K562 (cell line): ENCODE measurements around the gene SYNJ2. TPM values are rescaled to one million over a fixed set of nuclear protein-coding genes. Genes with fewer than 3 reads are reported as not detected.

ENCODE experiments used
- BDP1 ChIP-seq: IDR thresholded peaks from 3 replicates; pipeline ENCODE4 v1.6.1; 2011; ENCODE audit not compliant: insufficient read length, insufficient read depth
- DEAF1 ChIP-seq: fragments of 450-650 bp; formaldehyde crosslinking; IDR thresholded peaks from 2 replicates; pipeline ENCODE4 v1.4.0; 2020; ENCODE audit warnings: mild to moderate bottlenecking, moderate library complexity
- FOXA3 ChIP-seq, 2 experiments: fragments of 450-650 bp in 1 of 2; sonication (generic) in 1 of 2; formaldehyde crosslinking; IDR thresholded peaks in 1 of 2; conservative IDR thresholded peaks in 1 of 2; 2 replicates each; pipeline versions ENCODE4 v1.4.0 to v1.8.0; 2020 to 2022; ENCODE audit warnings: mild to moderate bottlenecking in 2 of 2, missing genetic modification reagents in 1 of 2
- FOXM1 ChIP-seq, 2 experiments: fragments of 450-650 bp in 1 of 2; sonication (generic) in 1 of 2; formaldehyde crosslinking in 1 of 2; IDR thresholded peaks; 2 replicates each; pipeline versions ENCODE4 v1.6.1 to v1.9.0; 2017 to 2022; ENCODE audit warnings: low read depth in 2 of 2, mild to moderate bottlenecking in 2 of 2, missing genetic modification reagents in 1 of 2, moderate library complexity in 1 of 2
- FOXP4 ChIP-seq: sonication (generic); formaldehyde crosslinking; IDR thresholded peaks from 2 replicates; pipeline ENCODE4 v1.8.0; 2022; ENCODE audit warnings: mild to moderate bottlenecking, missing genetic modification reagents, borderline replicate concordance
- GABPB1 ChIP-seq: sonication (generic); formaldehyde crosslinking; IDR thresholded peaks from 2 replicates; pipeline ENCODE4 v1.8.0; 2022; ENCODE audit warnings: mild to moderate bottlenecking, missing genetic modification reagents
- GABPB2 ChIP-seq: fragments of 250-450 bp; sonication (Bioruptor Pico); conservative IDR thresholded peaks from 2 replicates; pipeline ENCODE4 v1.5.1; 2021; ENCODE audit warnings: mild to moderate bottlenecking
- IRF9 ChIP-seq: fragments of 450-650 bp; IDR thresholded peaks from 2 replicates; pipeline ENCODE4 v1.6.1; 2016; ENCODE audit warnings: missing biosample characterization, missing genetic modification characterization
- KDM4B ChIP-seq, 2 experiments: fragments of 450-650 bp in 1 of 2; sonication (generic) in 1 of 2; IDR thresholded peaks; 2 replicates each; pipeline ENCODE4 v1.6.1; 2016 to 2017; ENCODE audit warnings: borderline replicate concordance in 2 of 2, antibody characterized with exemption in 1 of 2, low read depth in 1 of 2, mild to moderate bottlenecking in 1 of 2
- MXI1 ChIP-seq: IDR thresholded peaks from 2 replicates; pipeline ENCODE4 v1.6.1; 2011; ENCODE audit warnings: low read depth, mild to moderate bottlenecking, improper control_type of control experiment, low read length
- NCOA1 ChIP-seq: fragments of 450-650 bp; IDR thresholded peaks from 2 replicates; pipeline ENCODE4 v1.6.1; 2016; ENCODE audit warnings: low read depth
- PCBP2 ChIP-seq: fragments of 200-400 bp; formaldehyde crosslinking; IDR thresholded peaks from 2 replicates; pipeline ENCODE4 v1.6.1; 2018; ENCODE audit warnings: low read length, low read depth, mild to moderate bottlenecking, moderate library complexity; ENCODE audit not compliant: poor library complexity, severe bottlenecking
- PHF8 ChIP-seq: fragments of 200-600 bp; sonication (generic); IDR thresholded peaks from 2 replicates; pipeline ENCODE4 v1.6.1; 2012; ENCODE audit warnings: mixed run types, mild to moderate bottlenecking, inconsistent platforms, low read length, moderate library complexity, borderline replicate concordance
- POLR2A ChIP-seq: fragments of 450-650 bp; conservative IDR thresholded peaks from 2 replicates; pipeline ENCODE4 v1.6.1; 2016
- SREBF1 ChIP-seq: fragments of 150-350 bp; IDR thresholded peaks from 2 replicates; pipeline ENCODE4 v1.6.1; 2014; ENCODE audit warnings: antibody characterized with exemption, low read depth, low read length, borderline replicate concordance
- ZBTB2 ChIP-seq: fragments of 450-650 bp; IDR thresholded peaks from 2 replicates; pipeline ENCODE4 v1.6.1; 2016; ENCODE audit warnings: antibody characterized with exemption
- ZNF134 ChIP-seq: fragments of 250-450 bp; sonication (Bioruptor Pico); conservative IDR thresholded peaks from 2 replicates; pipeline ENCODE4 v1.4.0; 2020
- ZNF253 ChIP-seq: fragments of 250-450 bp; sonication (Bioruptor Pico); conservative IDR thresholded peaks from 2 replicates; pipeline ENCODE4 v1.6.1; 2021; ENCODE audit warnings: mild to moderate bottlenecking
- ZNF655 ChIP-seq: fragments of 250-450 bp; sonication (Bioruptor Pico); IDR thresholded peaks from 2 replicates; pipeline ENCODE4 v1.5.0; 2021
- ZNF79 ChIP-seq: fragments of 250-450 bp; sonication (Bioruptor Pico); IDR thresholded peaks from 2 replicates; pipeline ENCODE4 v1.4.0; 2020; ENCODE audit warnings: low read depth, mild to moderate bottlenecking, moderate library complexity
- polyA plus RNA-seq, 8 experiments: library from polyadenylated mRNA; depleted of rRNA in 4 of 8; stranded (reverse) in 5 of 8; unstranded in 3 of 8; fragments of >200 nt; fragmentation: Nextera tagmentation in 2 of 8; fragmentation: Illumina TruSeq in 1 of 8; extraction: Ambion mirVana in 2 of 8; extraction: Trizol in 1 of 8; gene quantifications; 2 replicates each; pipeline versions ENCODE4 v1.2.1 to v1.2.3, GENCODE V29; 2011 to 2014; ENCODE audit warnings: inconsistent platforms in 1 of 8, missing spikeins in 1 of 8
- total RNA-seq, 7 experiments: library from RNA; depleted of rRNA in 6 of 7; stranded (reverse); fragments of >200 nt in 6 of 7; fragmentation: Illumina TruSeq in 2 of 7; extraction: Trizol in 2 of 7; gene quantifications; 2 replicates each; pipeline versions ENCODE4 v1.2.1 to v1.2.3, GENCODE V29; 2011 to 2021; ENCODE audit warnings: low replicate concordance in 1 of 7

Gene SYNJ2
- total and polyA plus RNA-seq, 9 of the 15 experiments (the other 6 are each of a cell fraction or from before 2014, with no cell fraction given), result 3.0 to 27.7 (median 17.8) TPM

- TF ChIP-seq IRF9 (tag) (no peak), GABPB2 (no peak), ZNF134 (peak; percentile 68; the same call in 1 of the 2 replicates), KDM4B (IDR thresholded peaks at IDR 0.05; ENCODE audit: borderline replicate concordance in 2 of 2, low read depth in 1 of 2) (no peak), POLR2A (no peak), BDP1 (no peak), ZNF253 (CRISPR knock-in tag) (no peak), ZBTB2 (no peak; the same call in 1 of the 2 replicates), DEAF1 (no peak), ZNF79 (no peak), FOXA3 (CRISPR knock-in tag; conservative IDR thresholded peaks at IDR 0.05 in 1 of 2, IDR thresholded peaks at IDR 0.05 in 1 of 2) (no peak), FOXP4 (CRISPR knock-in tag) (no peak), PCBP2 (no peak), ZNF655 (CRISPR knock-in tag) (no peak), NCOA1 (no peak), SREBF1 (no peak), PHF8 (no peak; the same call in 1 of the 2 replicates), MXI1 (no peak), GABPB1 (no peak), FOXM1 (IDR thresholded peaks at IDR 0.05; ENCODE audit: low read depth) (no peak), FOXM1 (CRISPR knock-in tag; IDR thresholded peaks at IDR 0.05; ENCODE audit: low read depth) (no peak)
Observed at GRCh38 chr6:158042245-158042798, 60.7 kb downstream of the SYNJ2 start (continued).
